HepG2 (cell line): ENCODE measurements around the gene PMEL.

Source experiments
- ATF1 ChIP-seq: IDR thresholded peaks from 2 replicates; pipeline ENCODE4 v1.6.1; 2016; ENCODE audit warnings: mild to moderate bottlenecking, control low read depth
- ELF4 ChIP-seq: sonication (generic); formaldehyde crosslinking; IDR thresholded peaks from 2 replicates; pipeline ENCODE4 v1.5.0; 2020; ENCODE audit warnings: missing genetic modification reagents, mild to moderate bottlenecking, moderate library complexity, borderline replicate concordance
- EZH2 ChIP-seq: conservative IDR thresholded peaks from 2 replicates; pipeline ENCODE4 v1.6.1; 2012; ENCODE audit warnings: mild to moderate bottlenecking, low read depth, low read length, moderate library complexity
- ISL2 ChIP-seq: sonication (generic); formaldehyde crosslinking; IDR thresholded peaks from 2 replicates; pipeline ENCODE4 v1.5.0; 2020; ENCODE audit warnings: missing genetic modification reagents
- SMAD1 ChIP-seq: sonication (generic); formaldehyde crosslinking; IDR thresholded peaks from 2 replicates; pipeline ENCODE4 v1.4.0; 2020; ENCODE audit warnings: missing genetic modification reagents, low read depth, mild to moderate bottlenecking, borderline replicate concordance
- ZNF234 ChIP-seq: sonication (generic); formaldehyde crosslinking; conservative IDR thresholded peaks from 2 replicates; pipeline ENCODE4 v1.5.1; 2020; ENCODE audit warnings: mild to moderate bottlenecking, missing genetic modification reagents
- ZNF317 ChIP-seq: sonication (generic); formaldehyde crosslinking; IDR thresholded peaks from 2 replicates; pipeline ENCODE4 v1.5.0; 2020; ENCODE audit warnings: mild to moderate bottlenecking, missing genetic modification reagents
- ZNF567 ChIP-seq: sonication (generic); formaldehyde crosslinking; IDR thresholded peaks from 2 replicates; pipeline ENCODE4 v1.8.1; 2023; ENCODE audit warnings: mild to moderate bottlenecking, missing genetic modification reagents, borderline replicate concordance
- ZNF572 ChIP-seq: sonication (generic); formaldehyde crosslinking; IDR thresholded peaks from 2 replicates; pipeline ENCODE4 v1.5.1; 2020; ENCODE audit warnings: mild to moderate bottlenecking, missing genetic modification reagents
- TF ChIP-seq, protein P1 (sequence below), 2 experiments: sonication (generic) in 1 of 2; formaldehyde crosslinking in 1 of 2; IDR thresholded peaks; 2 replicates each; pipeline versions ENCODE4 v1.6.1 to v1.9.0; 2014 to 2022; ENCODE audit warnings: antibody characterized with exemption in 1 of 2, borderline replicate concordance in 1 of 2, inconsistent platforms in 1 of 2, low read depth in 1 of 2, missing genetic modification reagents in 1 of 2
- TF ChIP-seq, protein P2 (sequence below): sonication (generic); formaldehyde crosslinking; IDR thresholded peaks from 2 replicates; pipeline ENCODE4 v1.8.1; 2023; ENCODE audit warnings: missing genetic modification reagents, inconsistent platforms, borderline replicate concordance
- TF ChIP-seq, protein P3 (sequence below): sonication (generic); formaldehyde crosslinking; IDR thresholded peaks from 2 replicates; pipeline ENCODE4 v1.4.0; 2020; ENCODE audit warnings: low read depth, missing genetic modification reagents
- TF ChIP-seq, protein P4 (sequence below): sonication (generic); formaldehyde crosslinking; IDR thresholded peaks from 2 replicates; pipeline ENCODE4 v1.4.0; 2020; ENCODE audit warnings: missing genetic modification reagents, borderline replicate concordance

DNA sequence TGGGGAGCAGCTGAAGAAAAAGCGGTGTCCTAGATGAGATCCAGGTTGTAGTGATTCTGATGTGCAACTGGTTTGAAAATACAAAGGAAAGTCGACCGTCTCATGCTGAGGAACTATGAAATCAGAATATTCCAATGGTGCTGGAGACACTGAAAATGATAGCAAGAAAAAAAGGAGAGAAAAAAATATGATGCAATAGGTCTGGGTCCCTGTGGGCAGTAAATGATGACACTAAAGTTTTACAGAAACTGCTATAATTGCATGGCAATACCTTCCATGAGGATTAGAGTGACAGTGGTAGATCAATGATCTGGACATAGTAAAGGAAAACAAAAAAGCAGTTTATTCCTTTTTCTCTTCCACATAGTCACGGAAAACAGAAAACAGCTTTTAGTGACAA is 40.5 kb downstream of the PMEL start:
- TF ChIP-seq ISL2 (CRISPR knock-in tag) (no peak), ZNF234 (no peak), ZNF572 (no peak), ELF4 (CRISPR knock-in tag) (no peak), ATF1 (CRISPR knock-in tag) (no peak), ZNF567 (no peak), EZH2 (no peak), ZNF317 (CRISPR knock-in tag) (no peak), SMAD1 (no peak)
- TF ChIP-seq, protein P1, sequence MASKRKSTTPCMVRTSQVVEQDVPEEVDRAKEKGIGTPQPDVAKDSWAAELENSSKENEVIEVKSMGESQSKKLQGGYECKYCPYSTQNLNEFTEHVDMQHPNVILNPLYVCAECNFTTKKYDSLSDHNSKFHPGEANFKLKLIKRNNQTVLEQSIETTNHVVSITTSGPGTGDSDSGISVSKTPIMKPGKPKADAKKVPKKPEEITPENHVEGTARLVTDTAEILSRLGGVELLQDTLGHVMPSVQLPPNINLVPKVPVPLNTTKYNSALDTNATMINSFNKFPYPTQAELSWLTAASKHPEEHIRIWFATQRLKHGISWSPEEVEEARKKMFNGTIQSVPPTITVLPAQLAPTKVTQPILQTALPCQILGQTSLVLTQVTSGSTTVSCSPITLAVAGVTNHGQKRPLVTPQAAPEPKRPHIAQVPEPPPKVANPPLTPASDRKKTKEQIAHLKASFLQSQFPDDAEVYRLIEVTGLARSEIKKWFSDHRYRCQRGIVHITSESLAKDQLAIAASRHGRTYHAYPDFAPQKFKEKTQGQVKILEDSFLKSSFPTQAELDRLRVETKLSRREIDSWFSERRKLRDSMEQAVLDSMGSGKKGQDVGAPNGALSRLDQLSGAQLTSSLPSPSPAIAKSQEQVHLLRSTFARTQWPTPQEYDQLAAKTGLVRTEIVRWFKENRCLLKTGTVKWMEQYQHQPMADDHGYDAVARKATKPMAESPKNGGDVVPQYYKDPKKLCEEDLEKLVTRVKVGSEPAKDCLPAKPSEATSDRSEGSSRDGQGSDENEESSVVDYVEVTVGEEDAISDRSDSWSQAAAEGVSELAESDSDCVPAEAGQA (IDR thresholded peaks at IDR 0.05; ENCODE audit: low read depth): no peak
- TF ChIP-seq, protein P1 (CRISPR knock-in tag; IDR thresholded peaks at IDR 0.05; ENCODE audit: borderline replicate concordance): no peak
- TF ChIP-seq, protein P2, sequence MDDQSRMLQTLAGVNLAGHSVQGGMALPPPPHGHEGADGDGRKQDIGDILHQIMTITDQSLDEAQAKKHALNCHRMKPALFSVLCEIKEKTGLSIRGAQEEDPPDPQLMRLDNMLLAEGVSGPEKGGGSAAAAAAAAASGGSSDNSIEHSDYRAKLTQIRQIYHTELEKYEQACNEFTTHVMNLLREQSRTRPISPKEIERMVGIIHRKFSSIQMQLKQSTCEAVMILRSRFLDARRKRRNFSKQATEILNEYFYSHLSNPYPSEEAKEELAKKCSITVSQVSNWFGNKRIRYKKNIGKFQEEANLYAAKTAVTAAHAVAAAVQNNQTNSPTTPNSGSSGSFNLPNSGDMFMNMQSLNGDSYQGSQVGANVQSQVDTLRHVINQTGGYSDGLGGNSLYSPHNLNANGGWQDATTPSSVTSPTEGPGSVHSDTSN (CRISPR knock-in tag): no peak
- TF ChIP-seq, protein P3, sequence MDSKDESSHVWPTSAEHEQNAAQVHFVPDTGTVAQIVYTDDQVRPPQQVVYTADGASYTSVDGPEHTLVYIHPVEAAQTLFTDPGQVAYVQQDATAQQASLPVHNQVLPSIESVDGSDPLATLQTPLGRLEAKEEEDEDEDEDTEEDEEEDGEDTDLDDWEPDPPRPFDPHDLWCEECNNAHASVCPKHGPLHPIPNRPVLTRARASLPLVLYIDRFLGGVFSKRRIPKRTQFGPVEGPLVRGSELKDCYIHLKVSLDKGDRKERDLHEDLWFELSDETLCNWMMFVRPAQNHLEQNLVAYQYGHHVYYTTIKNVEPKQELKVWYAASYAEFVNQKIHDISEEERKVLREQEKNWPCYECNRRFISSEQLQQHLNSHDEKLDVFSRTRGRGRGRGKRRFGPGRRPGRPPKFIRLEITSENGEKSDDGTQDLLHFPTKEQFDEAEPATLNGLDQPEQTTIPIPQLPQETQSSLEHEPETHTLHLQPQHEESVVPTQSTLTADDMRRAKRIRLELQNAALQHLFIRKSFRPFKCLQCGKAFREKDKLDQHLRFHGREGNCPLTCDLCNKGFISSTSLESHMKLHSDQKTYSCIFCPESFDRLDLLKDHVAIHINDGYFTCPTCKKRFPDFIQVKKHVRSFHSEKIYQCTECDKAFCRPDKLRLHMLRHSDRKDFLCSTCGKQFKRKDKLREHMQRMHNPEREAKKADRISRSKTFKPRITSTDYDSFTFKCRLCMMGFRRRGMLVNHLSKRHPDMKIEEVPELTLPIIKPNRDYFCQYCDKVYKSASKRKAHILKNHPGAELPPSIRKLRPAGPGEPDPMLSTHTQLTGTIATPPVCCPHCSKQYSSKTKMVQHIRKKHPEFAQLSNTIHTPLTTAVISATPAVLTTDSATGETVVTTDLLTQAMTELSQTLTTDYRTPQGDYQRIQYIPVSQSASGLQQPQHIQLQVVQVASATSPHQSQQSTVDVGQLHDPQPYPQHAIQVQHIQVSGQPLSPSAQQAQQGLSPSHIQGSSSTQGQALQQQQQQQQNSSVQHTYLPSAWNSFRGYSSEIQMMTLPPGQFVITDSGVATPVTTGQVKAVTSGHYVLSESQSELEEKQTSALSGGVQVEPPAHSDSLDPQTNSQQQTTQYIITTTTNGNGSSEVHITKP: no peak
- TF ChIP-seq, protein P4, sequence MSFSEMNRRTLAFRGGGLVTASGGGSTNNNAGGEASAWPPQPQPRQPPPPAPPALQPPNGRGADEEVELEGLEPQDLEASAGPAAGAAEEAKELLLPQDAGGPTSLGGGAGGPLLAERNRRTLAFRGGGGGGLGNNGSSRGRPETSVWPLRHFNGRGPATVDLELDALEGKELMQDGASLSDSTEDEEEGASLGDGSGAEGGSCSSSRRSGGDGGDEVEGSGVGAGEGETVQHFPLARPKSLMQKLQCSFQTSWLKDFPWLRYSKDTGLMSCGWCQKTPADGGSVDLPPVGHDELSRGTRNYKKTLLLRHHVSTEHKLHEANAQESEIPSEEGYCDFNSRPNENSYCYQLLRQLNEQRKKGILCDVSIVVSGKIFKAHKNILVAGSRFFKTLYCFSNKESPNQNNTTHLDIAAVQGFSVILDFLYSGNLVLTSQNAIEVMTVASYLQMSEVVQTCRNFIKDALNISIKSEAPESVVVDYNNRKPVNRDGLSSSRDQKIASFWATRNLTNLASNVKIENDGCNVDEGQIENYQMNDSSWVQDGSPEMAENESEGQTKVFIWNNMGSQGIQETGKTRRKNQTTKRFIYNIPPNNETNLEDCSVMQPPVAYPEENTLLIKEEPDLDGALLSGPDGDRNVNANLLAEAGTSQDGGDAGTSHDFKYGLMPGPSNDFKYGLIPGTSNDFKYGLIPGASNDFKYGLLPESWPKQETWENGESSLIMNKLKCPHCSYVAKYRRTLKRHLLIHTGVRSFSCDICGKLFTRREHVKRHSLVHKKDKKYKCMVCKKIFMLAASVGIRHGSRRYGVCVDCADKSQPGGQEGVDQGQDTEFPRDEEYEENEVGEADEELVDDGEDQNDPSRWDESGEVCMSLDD: no peak
